Superior temporal gyrus (tissue), 1 donor: Measurements from ENCODE around the gene KDM2A.

Source experiments
- DNase-seq: peaks from one replicate; pipeline ENCODE4 v3.0.0-alpha.2; 2016; ENCODE audit errors: extremely low spot score

KDM2A gene

DNA sequence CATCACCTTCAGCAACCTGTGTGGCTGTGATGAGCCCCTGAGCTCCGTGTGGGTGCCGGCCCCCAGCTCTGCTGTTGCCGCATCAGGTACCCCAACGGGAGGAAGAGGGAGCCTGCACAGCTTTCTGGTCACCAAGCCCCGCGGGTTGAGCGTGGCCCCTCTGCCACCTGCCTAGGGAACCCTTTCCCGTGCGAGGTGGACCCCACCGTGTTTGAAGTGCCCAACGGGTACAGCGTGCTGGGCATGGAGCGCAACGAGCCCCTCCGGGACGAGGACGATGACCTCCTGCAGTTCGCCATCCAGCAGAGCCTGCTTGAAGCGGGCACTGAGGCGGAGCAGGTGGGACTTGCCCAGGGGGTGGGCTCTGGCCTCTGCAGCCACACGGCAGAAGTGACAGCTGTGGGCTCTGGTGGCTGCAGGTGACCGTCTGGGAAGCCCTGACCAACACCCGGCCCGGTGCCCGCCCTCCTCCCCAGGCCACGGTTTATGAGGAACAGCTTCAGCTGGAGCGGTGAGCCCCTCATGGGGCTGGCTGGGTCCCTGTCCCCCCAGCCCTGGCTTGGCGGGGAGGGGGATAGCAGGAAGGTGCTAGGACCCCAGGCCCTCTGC lies 182.4 kb downstream of the KDM2A start:
- no peak for DNase-seq

DNA sequence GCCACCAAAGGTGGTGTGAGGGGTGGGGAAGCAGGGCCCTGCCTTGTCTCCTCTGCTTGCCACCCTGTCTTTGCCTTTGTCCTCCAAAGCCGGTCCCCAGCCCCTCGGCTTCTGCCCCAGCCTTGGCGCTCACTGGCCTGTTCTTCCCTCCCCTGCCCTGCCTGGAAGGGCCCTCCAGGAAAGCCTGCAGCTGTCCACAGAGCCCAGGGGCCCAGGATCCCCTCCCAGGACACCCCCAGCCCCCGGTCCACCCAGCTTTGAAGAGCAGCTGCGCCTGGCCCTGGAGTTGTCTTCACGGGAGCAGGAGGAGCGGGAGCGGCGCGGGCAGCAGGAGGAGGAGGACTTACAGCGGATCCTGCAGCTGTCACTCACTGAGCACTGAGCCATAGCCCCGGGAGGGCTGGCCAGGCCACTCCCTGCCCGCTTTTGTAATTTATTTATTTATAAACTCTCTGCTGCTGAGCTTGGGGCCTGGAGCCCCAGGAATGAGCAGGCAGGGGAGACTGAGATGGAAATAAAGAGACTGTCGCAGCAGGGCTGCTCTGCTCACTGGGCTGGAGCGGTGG lies 183.0 kb downstream of the KDM2A start:
- no peak for DNase-seq

DNA sequence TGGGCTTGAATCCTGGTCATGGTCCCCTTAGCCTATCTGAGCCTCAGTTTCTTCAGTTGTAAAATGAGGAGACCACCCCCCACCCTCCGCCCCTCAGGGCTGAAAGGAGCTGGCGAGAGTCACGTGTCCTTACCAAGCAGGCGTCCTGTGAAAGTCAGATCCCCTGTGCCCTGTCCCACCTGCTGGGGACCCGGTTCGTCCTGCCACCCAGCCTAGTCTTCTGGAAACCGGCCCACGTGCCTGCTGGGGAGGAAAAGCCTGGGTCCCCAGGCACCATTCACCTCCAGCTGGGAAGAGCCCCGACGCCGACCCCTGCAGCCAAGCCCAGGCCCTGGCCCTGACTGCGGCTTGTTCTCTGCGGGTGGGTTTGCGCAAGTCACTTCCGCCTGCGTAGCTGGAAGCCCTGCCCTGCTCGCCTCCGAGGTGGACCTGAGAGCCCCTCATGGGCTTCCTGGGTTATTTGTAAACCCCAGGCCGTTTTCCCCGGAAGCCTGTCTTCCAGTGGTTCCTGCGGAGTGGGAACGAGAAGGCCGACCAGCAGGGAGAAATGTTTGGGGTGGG lies 183.6 kb downstream of the KDM2A start:
- no peak for DNase-seq

DNA sequence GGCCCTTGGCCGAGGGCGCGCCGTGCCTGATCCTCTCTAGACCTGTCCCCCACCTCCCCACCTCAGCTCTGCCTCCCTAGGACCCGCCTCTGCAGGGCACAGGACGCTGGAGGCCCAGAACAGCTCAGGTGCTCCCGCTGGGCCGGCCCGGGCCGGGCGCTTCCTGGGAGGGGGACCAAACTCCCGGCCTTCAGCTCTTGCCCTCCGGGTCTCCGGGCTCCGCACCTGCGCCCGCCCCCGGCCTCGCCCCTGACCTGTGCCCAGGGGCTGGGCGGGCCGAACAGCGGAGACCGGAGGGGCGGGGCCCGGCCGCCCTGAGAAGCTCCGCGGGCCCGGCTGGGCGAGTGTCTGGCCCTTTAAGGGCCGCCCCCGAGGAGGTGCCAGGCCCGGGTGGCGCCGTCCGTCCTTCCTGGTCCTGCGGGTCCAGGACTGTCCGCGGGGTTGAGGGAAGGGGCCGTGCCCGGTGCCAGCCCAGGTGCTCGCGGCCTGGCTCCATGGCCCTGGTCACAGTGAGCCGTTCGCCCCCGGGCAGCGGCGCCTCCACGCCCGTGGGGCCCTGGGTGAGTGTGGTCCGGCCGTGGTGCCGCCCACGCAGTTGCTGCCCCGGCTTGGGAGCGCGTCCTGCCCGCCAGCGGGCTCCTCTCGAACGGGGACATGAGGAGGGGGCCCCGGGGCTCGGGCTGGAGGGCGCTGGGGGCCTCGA lies 184.2 kb downstream of the KDM2A start, which contains the start of gene SSH3:
SSH3 (plus strand) TSS at position 399 of the 703 bp plus-strand sequence; CDS start at position 495, 96 bp downstream.
- peak; percentile 59 for DNase-seq

DNA sequence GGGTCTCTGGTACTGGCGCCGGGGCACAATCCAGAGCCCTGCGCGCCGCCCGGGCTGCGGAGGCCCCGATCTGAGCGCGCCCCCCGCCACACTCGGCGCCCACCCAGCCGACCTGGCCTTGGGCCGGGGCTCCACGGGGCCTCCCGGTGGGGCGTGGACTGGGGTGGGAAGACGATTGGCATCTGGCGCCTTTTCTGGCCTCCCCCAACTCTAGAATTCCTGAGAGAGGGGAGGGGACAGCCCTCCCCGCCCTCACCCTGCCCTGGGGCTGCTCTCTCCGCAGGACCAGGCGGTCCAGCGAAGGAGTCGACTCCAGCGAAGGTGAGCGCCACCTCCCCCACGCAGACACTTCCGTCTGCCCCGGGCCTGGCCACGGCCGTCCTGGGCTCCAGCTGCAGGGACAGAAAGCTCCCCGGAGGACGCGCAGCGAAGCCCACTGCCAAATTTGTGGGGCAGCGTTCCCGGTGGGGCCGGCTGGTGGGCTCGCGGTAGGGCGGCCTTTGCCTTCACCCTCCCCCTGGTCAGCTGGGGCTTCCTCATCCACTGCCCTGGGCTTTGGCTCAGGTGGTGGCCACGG lies 184.9 kb downstream of the KDM2A start:
- DNase-seq, result no peak

DNA sequence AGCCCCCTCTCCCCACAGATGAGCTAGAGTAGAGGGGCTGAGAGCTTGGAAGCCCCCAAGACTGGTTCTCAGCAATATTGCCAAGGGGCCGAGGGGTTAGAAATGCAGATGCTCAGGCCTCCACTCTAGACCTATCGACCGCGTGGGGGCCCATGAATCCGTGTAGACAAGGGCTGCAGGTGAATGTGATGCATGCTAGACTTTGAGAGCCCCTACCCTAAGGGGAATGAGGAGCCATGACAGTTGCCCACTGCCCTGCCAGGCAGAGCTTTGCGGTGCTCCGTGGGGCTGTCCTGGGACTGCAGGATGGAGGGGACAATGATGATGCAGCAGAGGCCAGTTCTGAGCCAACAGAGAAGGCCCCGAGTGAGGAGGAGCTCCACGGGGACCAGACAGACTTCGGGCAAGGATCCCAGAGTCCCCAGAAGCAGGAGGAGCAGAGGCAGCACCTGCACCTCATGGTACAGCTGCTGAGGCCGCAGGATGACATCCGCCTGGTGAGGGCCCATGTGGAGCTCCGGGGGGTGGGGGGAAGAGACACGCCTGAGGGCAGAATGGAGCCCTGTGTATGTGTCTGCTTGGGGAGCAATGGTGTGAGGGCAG lies 185.5 kb downstream of the KDM2A start:
- no peak for DNase-seq

DNA sequence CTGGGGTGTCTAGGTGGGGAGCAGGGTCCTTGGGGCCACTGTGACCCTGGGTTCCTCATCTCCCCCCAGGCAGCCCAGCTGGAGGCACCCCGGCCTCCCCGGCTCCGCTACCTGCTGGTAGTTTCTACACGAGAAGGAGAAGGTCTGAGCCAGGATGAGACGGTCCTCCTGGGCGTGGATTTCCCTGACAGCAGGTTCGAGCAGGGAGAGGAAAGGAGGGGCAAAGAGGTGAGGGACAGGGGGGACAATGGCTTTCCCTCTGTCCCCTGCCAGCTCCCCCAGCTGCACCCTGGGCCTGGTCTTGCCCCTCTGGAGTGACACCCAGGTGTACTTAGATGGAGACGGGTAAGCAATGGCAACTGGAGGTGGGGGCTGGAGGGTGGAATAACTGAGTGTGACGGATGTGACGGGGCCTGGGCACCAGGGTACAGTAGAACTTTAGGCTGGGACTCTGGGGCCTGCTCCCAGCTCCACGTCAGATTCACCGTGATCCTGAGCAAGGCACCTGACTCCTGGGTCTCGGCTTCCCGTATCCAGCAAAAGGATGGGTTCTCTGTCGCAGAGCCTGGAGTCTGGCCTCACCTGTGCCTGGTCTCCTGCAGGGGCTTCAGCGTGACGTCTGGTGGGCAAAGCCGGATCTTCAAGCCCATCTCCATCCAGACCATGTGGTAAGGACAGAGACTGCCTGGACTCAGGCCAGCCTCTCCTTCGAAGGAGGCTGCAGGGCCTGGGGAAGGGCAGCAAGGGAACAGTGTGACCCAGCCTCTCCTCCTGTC lies 187.9 kb downstream of the KDM2A start:
- no peak for DNase-seq

DNA sequence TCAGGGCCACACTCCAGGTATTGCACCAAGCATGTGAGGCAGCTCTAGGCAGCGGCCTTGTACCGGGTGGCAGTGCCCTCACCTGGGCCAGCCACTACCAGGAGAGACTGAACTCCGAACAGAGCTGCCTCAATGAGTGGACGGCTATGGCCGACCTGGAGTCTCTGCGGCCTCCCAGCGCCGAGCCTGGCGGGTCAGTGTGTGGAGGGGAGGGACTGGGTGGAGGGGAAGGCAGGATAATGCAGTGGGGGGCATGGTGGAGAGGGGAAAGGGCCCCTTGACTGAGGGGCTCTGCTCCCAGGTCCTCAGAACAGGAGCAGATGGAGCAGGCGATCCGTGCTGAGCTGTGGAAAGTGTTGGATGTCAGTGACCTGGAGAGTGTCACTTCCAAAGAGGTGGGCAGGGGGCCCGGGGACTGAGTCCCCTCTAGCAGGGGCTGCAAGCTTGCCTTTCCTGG lies 188.5 kb downstream of the KDM2A start:
- DNase-seq, result no peak
